GM18508 (cell line): ENCODE results near the gene CLDN2.
"Not testable (repeated sequence)": the region's sequence is repeated elsewhere in the genome, so short reads cannot be mapped to it uniquely, and the experiment has no call there.

Source experiments
- ATAC-seq: cut with Tn5 transposase; IDR thresholded peaks from one replicate; pipeline ENCODE4 v1.9.1; 2021; ENCODE audit warnings: moderate number of reproducible peaks; ENCODE audit not compliant: insufficient read depth, unreplicated experiment

Gene CLDN2

GRCh38 chrX:106955004-106955772, 35.0 kb downstream of the CLDN2 start:
- ATAC-seq, result no peak

- ATAC-seq, result no peak
Observed at GRCh38 chrX:106957856-106958255, 37.7 kb downstream of the CLDN2 start.

- ATAC-seq, result no peak
Observed at GRCh38 chrX:106959901-106960300, 39.7 kb downstream of the CLDN2 start.

GRCh38 chrX:106963111-106963510, 42.9 kb downstream of the CLDN2 start:
- no peak for ATAC-seq

GRCh38 chrX:106964290-106964689, 44.1 kb downstream of the CLDN2 start:
- ATAC-seq, result no peak

- ATAC-seq, result not testable (repeated sequence)
Observed at GRCh38 chrX:106966547-106966946, 46.3 kb downstream of the CLDN2 start.

- no peak for ATAC-seq
Observed at GRCh38 chrX:106972896-106973295, 52.7 kb downstream of the CLDN2 start.

GRCh38 chrX:106973433-106974149, 53.4 kb downstream of the CLDN2 start:
- no peak for ATAC-seq

- no peak for ATAC-seq
Observed at GRCh38 chrX:106976416-106976815, 56.2 kb downstream of the CLDN2 start.
